ENCODE data around the gene THBD.
A peak's percentile ranks its signal among the peaks of the same experiment; 100 is the strongest.

The THBD gene

DNA sequence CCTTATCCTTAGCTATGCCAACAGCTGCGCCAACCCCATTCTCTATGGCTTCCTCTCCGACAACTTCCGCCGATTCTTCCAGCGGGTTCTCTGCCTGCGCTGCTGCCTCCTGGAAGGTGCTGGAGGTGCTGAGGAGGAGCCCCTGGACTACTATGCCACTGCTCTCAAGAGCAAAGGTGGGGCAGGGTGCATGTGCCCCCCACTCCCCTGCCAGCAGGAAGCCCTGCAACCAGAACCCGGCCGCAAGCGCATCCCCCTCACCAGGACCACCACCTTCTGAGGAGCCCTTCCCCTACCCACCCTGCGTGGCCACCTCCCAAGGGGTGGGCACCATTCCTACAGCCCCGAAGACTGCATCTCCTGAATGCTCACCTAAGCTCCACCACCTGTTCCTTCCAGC is 13.1 kb downstream of the THBD start:
- Histone ChIP-seq H3K9me3 (ENCODE audit: control insufficient read depth, insufficient read depth, low read length) (no peaks in the 10 kb centered on the region), H3K4me1 (ENCODE audit: control insufficient read depth, insufficient read depth, low read length) (0 out of 2 replicates have a peak, but pooled peaks cover 3% of the 10 kb centered on the region), H3K36me3 (ENCODE audit: control insufficient read depth, insufficient read depth, low read length) (no peaks in the 10 kb centered on the region), H3K27ac (ENCODE audit: low read length) (no peak overlapping the region), H3K4me3 (ENCODE audit: low read length) (no peak overlapping the region), H3K27me3 (ENCODE audit: control insufficient read depth, insufficient read depth, low read length) (peaks cover 22% of the 10 kb centered on the region; the same call in 1 of the 2 replicates)
- WGBS (ENCODE audit: insufficient coverage, insufficient read length) = no CpG with 5 or more reads among the region's 11 CpGs
- no peak for DNase-seq (ENCODE audit: low read depth, low spot score)

DNA sequence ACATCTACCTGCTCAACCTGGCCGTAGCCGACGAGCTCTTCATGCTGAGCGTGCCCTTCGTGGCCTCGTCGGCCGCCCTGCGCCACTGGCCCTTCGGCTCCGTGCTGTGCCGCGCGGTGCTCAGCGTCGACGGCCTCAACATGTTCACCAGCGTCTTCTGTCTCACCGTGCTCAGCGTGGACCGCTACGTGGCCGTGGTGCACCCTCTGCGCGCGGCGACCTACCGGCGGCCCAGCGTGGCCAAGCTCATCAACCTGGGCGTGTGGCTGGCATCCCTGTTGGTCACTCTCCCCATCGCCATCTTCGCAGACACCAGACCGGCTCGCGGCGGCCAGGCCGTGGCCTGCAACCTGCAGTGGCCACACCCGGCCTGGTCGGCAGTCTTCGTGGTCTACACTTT is 13.7 kb downstream of the THBD start:
- Histone ChIP-seq H3K27ac (ENCODE audit: low read length) (no peak overlapping the region), H3K27me3 (ENCODE audit: control insufficient read depth, insufficient read depth, low read length) (peaks cover 22% of the 10 kb centered on the region; the same call in 1 of the 2 replicates), H3K4me1 (ENCODE audit: control insufficient read depth, insufficient read depth, low read length) (0 out of 2 replicates have a peak, but pooled peaks cover 3% of the 10 kb centered on the region), H3K36me3 (ENCODE audit: control insufficient read depth, insufficient read depth, low read length) (no peaks in the 10 kb centered on the region), H3K4me3 (ENCODE audit: low read length) (no peak overlapping the region), H3K9me3 (ENCODE audit: control insufficient read depth, insufficient read depth, low read length) (no peaks in the 10 kb centered on the region)
- DNase-seq (ENCODE audit: low read depth, low spot score) = no peak
- no CpG with 5 or more reads among the region's 41 CpGs for WGBS (ENCODE audit: insufficient coverage, insufficient read length)

DNA sequence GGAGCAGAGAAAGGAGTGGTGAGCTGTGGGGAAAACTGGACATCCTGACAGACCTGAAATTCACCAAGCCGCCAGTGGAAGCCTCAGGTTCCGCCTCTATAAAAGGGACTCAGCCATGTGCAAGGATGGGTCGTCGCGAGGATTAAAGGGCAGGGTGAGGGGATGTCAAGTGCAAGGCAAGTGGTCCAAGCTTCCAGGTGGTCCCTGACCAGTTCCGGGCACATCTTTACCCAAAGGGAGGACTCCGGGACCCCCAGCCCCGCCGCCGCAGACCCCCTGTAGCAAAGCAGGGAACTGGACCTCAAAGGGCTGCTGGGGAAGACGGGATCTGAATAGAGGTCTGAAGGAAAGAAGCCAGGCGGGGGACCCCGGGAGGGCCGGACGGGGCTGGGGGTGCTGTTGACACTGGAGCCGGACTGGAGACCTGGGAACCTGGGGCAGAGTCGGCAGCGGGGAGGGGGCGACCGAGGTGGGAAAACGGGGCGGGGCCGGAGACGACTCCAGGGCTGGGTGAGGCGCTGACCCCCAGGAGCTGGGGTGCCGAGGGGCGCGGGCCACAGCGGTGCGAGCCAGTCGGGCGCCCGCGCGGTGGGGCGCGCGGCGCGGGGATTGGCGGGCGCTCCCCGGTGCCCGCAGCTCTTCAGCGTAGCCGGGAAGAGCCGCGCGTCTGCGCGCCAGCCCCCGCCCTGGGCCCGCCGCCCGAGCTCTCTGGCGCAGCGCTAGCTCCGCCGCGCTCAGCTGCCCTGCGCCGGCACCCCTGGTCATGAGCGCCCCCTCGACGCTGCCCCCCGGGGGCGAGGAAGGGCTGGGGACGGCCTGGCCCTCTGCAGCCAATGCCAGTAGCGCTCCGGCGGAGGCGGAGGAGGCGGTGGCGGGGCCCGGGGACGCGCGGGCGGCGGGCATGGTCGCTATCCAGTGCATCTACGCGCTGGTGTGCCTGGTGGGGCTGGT is 14.5 kb downstream of the THBD start, which contains the start of gene SSTR4:
Gene SSTR4, plus strand, starts transcription at position 592 of the 951 bp plus-strand sequence. Its CDS starts 172 bp downstream, at position 764.
- Histone ChIP-seq H3K27me3 (ENCODE audit: control insufficient read depth, insufficient read depth, low read length) (peaks cover 22% of the 10 kb centered on the region; the same call in 1 of the 2 replicates), H3K4me1 (ENCODE audit: control insufficient read depth, insufficient read depth, low read length) (0 out of 2 replicates have a peak, but pooled peaks cover 3% of the 10 kb centered on the region), H3K27ac (ENCODE audit: low read length) (no peak within 1 kb of the TSS), H3K9me3 (ENCODE audit: control insufficient read depth, insufficient read depth, low read length) (no peaks in the 10 kb centered on the region), H3K36me3 (ENCODE audit: control insufficient read depth, insufficient read depth, low read length) (no peaks in the 10 kb centered on the region), H3K4me3 (ENCODE audit: low read length) (peak within 1 kb of the TSS; percentile 25; the same call in 1 of the 2 replicates)
- no CpG with 5 or more reads among the region's 83 CpGs for WGBS (ENCODE audit: insufficient coverage, insufficient read length)
- DNase-seq (ENCODE audit: low read depth, low spot score) = no peak

DNA sequence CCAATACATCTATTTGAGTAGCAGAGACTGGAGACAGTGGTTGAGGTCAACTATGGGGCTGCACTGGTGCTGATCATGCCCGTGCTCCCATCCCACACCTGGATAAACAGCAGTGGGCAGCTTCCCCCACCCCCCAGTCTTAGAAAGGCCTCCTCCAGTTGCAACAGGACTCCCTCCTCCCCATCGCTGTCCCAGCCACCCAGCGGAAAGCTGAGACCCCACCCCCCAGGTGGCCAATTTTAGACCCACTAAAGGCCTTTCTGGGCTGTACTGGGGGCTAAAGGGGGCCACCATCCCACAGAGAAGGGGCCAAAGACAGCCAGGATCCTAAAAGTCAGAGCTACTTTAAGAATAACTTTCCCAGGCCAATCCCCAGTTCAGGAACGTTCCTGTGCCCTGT is 15.6 kb downstream of the THBD start:
- no CpG with 5 or more reads among the region's 4 CpGs for WGBS (ENCODE audit: insufficient coverage, insufficient read length)
- Histone ChIP-seq H3K9me3 (ENCODE audit: control insufficient read depth, insufficient read depth, low read length) (no peaks in the 10 kb centered on the region), H3K27ac (ENCODE audit: low read length) (no peak overlapping the region), H3K4me3 (ENCODE audit: low read length) (no peak overlapping the region), H3K27me3 (ENCODE audit: control insufficient read depth, insufficient read depth, low read length) (peaks cover 22% of the 10 kb centered on the region; the same call in 1 of the 2 replicates), H3K4me1 (ENCODE audit: control insufficient read depth, insufficient read depth, low read length) (0 out of 2 replicates have a peak, but pooled peaks cover 3% of the 10 kb centered on the region), H3K36me3 (ENCODE audit: control insufficient read depth, insufficient read depth, low read length) (no peaks in the 10 kb centered on the region)
- DNase-seq (ENCODE audit: low read depth, low spot score) = no peak

DNA sequence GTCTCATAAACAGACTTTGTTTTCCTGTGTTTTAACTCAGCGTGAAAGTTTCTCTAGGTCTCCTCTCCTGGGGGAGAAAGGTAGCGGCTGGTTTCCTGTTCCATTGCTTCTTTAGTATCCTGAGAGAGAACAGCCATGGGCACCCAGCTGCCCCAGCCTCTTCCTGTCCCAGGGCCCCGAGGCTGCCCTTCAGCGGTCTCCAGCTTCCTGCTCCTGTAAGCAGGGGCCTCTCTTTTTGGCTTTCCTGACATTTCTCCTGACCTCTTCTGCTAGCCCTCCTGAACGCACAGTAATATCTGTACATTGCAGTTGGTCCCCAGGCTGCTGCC is 16.8 kb downstream of the THBD start:
- peaks cover 22% of the 10 kb centered on the region; the same call in 1 of the 2 replicates for H3K27me3 ChIP-seq (ENCODE audit: control insufficient read depth, insufficient read depth, low read length)
- no peaks in the 10 kb centered on the region for H3K9me3 ChIP-seq (ENCODE audit: control insufficient read depth, insufficient read depth, low read length)
- no CpG with 5 or more reads among the region's 5 CpGs for WGBS (ENCODE audit: insufficient coverage, insufficient read length)
- 0 out of 2 replicates have a peak, but pooled peaks cover 3% of the 10 kb centered on the region for H3K4me1 ChIP-seq (ENCODE audit: control insufficient read depth, insufficient read depth, low read length)
- no peak overlapping the region for H3K4me3 ChIP-seq (ENCODE audit: low read length)
- H3K27ac ChIP-seq (ENCODE audit: low read length) = no peak overlapping the region
- DNase-seq (ENCODE audit: low read depth, low spot score) = no peak
- H3K36me3 ChIP-seq (ENCODE audit: control insufficient read depth, insufficient read depth, low read length) = no peaks in the 10 kb centered on the region

DNA sequence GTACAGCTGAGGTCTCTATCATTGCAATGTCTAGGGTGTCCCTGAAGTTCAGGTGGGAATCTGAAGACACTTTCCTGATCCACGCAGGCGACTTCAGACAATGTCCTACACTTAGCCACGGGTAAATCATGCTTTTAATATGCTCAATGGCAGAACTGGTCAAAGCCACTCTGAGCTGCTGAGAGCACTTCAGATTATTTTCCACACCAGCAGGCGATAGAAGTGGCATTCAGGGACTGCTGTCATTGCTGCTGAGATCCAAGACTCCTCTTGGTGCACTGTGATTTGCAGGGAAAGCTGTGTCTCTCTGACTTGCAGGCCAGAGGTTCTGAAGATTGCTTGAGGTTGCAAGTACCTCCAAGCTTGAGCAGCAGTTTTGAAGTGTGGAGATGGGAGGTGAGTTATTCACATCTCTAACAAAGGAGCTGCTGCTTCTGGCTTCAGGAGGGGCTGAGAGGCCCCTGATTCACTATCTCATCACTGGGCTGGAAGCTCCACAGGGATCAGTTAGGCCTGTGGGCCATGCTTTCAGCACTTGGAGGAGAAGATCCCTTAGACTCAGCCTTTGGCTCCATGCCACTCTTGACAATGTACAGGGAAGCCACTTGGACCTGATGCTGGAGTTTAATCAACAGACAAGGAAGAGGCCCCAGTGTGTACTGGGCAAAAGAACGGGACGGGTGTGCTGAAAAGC is 17.3 kb downstream of the THBD start:
- Histone ChIP-seq H3K27me3 (ENCODE audit: control insufficient read depth, insufficient read depth, low read length) (peaks cover 22% of the 10 kb centered on the region; the same call in 1 of the 2 replicates), H3K36me3 (ENCODE audit: control insufficient read depth, insufficient read depth, low read length) (no peaks in the 10 kb centered on the region), H3K4me3 (ENCODE audit: low read length) (no peak overlapping the region), H3K4me1 (ENCODE audit: control insufficient read depth, insufficient read depth, low read length) (0 out of 2 replicates have a peak, but pooled peaks cover 3% of the 10 kb centered on the region), H3K9me3 (ENCODE audit: control insufficient read depth, insufficient read depth, low read length) (no peaks in the 10 kb centered on the region), H3K27ac (ENCODE audit: low read length) (no peak overlapping the region)
- no CpG with 5 or more reads among the region's 6 CpGs for WGBS (ENCODE audit: insufficient coverage, insufficient read length)
- DNase-seq (ENCODE audit: low read depth, low spot score) = no peak

DNA sequence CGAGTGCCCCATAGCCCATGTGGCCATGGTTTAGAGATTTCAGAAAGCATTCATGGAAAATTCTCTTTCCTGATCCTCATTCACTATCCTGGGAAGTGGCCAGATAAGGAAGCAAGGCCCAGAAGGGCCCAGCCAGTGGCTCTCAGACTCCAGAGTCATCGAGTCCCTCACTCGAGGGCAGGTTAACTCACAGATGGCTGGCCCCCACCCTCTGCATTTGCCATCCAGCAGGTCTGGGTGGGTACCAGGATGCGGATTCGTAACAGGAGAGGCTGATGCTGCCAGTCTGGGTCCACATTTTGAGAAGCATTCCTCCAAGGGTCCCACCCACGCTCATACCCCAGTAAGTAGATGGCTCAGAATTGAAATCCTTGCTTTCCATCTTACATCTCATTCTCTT is 18.1 kb downstream of the THBD start:
- H3K4me3 ChIP-seq (ENCODE audit: low read length) = no peak overlapping the region
- H3K27me3 ChIP-seq (ENCODE audit: control insufficient read depth, insufficient read depth, low read length) = peaks cover 17% of the 10 kb centered on the region; the same call in 1 of the 2 replicates
- H3K27ac ChIP-seq (ENCODE audit: low read length) = no peak overlapping the region
- no peak for DNase-seq (ENCODE audit: low read depth, low spot score)
- no CpG with 5 or more reads among the region's 6 CpGs for WGBS (ENCODE audit: insufficient coverage, insufficient read length)
- H3K9me3 ChIP-seq (ENCODE audit: control insufficient read depth, insufficient read depth, low read length) = no peaks in the 10 kb centered on the region
- no peaks in the 10 kb centered on the region for H3K36me3 ChIP-seq (ENCODE audit: control insufficient read depth, insufficient read depth, low read length)
- 0 out of 2 replicates have a peak, but pooled peaks cover 3% of the 10 kb centered on the region for H3K4me1 ChIP-seq (ENCODE audit: control insufficient read depth, insufficient read depth, low read length)

DNA sequence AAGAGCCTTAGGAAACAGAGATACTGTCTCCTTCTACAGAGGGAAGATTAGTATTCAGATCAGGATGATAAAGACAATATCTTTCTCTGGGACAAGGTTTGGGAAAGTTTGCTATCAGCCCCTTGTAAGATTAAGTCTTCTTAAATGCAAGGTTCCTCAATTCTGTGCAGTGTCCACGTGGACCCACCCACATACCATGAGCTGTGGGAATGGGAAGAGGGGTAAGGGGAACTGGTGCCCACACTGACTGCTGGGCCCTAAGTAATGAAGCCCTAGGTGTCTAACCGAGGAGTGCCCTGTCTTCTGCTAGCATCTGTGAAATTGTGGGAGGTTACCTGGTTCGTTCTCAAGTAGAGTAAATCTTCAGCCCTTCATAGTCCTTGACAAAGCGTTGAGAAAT is 20.1 kb downstream of the THBD start:
- no peaks in the 10 kb centered on the region for H3K4me1 ChIP-seq (ENCODE audit: control insufficient read depth, insufficient read depth, low read length)
- H3K9me3 ChIP-seq (ENCODE audit: control insufficient read depth, insufficient read depth, low read length) = no peaks in the 10 kb centered on the region
- H3K27ac ChIP-seq (ENCODE audit: low read length) = no peak overlapping the region
- no peak for DNase-seq (ENCODE audit: low read depth, low spot score)
- H3K27me3 ChIP-seq (ENCODE audit: control insufficient read depth, insufficient read depth, low read length) = peaks cover 2% of the 10 kb centered on the region; the same call in 1 of the 2 replicates
- H3K4me3 ChIP-seq (ENCODE audit: low read length) = no peak overlapping the region
- H3K36me3 ChIP-seq (ENCODE audit: control insufficient read depth, insufficient read depth, low read length) = no peaks in the 10 kb centered on the region
- WGBS (ENCODE audit: insufficient coverage, insufficient read length) = no CpG with 5 or more reads among the region's 4 CpGs

DNA sequence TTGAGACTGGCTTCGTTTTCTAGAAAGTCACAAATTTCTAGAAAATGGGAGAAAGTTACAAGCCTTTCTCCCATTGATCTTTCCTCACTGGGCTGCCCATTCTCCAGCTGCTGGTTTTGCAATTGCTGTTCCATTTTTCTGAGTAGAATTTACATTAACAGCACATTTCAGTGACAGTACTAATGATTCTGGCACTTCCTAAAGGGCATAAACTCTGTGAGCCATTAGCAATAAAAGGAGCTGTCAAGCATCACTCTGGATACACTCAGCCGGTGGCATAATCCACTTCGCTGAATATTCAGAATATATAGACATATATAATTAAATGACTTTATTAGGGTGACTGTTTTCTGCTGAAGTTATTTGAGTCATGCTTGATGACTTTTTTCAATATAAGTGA is 21.1 kb downstream of the THBD start:
- no peak overlapping the region for H3K4me3 ChIP-seq (ENCODE audit: low read length)
- no CpG with 5 or more reads among the region's 3 CpGs for WGBS (ENCODE audit: insufficient coverage, insufficient read length)
- no peaks in the 10 kb centered on the region for H3K36me3 ChIP-seq (ENCODE audit: control insufficient read depth, insufficient read depth, low read length)
- H3K4me1 ChIP-seq (ENCODE audit: control insufficient read depth, insufficient read depth, low read length) = no peaks in the 10 kb centered on the region
- H3K27ac ChIP-seq (ENCODE audit: low read length) = no peak overlapping the region
- H3K27me3 ChIP-seq (ENCODE audit: control insufficient read depth, insufficient read depth, low read length) = no peaks in the 10 kb centered on the region
- no peaks in the 10 kb centered on the region for H3K9me3 ChIP-seq (ENCODE audit: control insufficient read depth, insufficient read depth, low read length)
- no peak for DNase-seq (ENCODE audit: low read depth, low spot score)

DNA sequence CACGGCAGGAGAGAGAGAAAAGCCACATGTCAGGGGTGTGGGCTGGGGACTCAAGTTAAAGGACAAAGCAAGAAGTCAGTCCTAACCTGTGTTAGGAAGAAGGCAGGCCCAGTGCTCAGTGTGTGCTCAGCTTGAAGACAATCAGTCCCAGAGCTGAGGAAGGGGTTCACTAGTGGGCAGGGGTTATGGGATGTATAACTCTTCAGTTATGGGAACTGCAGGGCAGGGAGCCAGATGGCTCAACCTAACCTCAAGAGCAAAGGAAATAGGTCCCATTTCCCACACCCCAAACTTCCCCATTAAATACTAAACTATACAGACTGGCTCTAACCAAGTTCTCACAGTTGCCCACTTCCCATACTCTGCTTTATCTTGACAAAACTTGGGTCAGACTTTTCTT is 21.8 kb downstream of the THBD start:
- Histone ChIP-seq H3K27me3 (ENCODE audit: control insufficient read depth, insufficient read depth, low read length) (no peaks in the 10 kb centered on the region), H3K4me3 (ENCODE audit: low read length) (no peak overlapping the region), H3K9me3 (ENCODE audit: control insufficient read depth, insufficient read depth, low read length) (no peaks in the 10 kb centered on the region), H3K27ac (ENCODE audit: low read length) (no peak overlapping the region), H3K4me1 (ENCODE audit: control insufficient read depth, insufficient read depth, low read length) (no peaks in the 10 kb centered on the region), H3K36me3 (ENCODE audit: control insufficient read depth, insufficient read depth, low read length) (no peaks in the 10 kb centered on the region)
- WGBS (ENCODE audit: insufficient coverage, insufficient read length) = no CpG with 5 or more reads among the region's 1 CpG
- DNase-seq (ENCODE audit: low read depth, low spot score) = no peak

All from iPS DF 6.9 (cell line).